Spleen (tissue), 3 donors: ENCODE measurements around the gene SGTA.

Source experiments
- POLR2A ChIP-seq, 3 donors: fragments of 450-650 bp; IDR thresholded peaks; one replicate each; pipeline ENCODE4 v1.5.1; 2017; ENCODE audit warnings: antibody characterized with exemption in 3 of 3, mild to moderate bottlenecking in 1 of 3
- POLR2AphosphoS5 ChIP-seq, 3 donors: sonication (generic); formaldehyde crosslinking; IDR thresholded peaks; one replicate each; pipeline ENCODE4 v1.5.1; 2017; ENCODE audit warnings: antibody characterized with exemption in 3 of 3

DNA sequence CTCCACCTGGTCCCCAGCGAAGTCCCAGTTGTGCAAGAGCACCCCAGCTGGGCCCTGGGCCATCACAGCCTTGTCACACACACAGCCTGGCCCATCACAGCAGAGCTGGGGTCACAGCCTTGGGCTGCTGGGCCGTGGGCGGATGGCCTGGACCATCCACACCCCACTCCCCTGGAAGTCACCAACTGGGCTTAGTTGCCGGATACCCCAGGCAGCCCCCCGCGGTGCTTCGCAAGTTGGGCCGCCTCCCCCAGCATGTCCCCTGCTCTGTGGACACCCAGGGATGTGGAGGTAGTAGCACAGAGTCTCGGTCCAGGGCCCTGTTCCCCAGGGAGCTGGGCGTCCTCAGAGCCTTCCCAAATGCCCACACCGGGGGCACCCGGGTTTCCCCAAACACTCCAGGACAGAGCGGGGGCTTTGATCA is 32.1 kb upstream of the SGTA start:
- TF ChIP-seq POLR2A (IDR thresholded peaks at IDR 0.05) (no peak), POLR2AphosphoS5 (IDR thresholded peaks at IDR 0.05) (no peak)
